Measurements from ENCODE around the gene BSPH1. TPM values are rescaled to one million over a fixed set of nuclear protein-coding genes. Genes with fewer than 3 reads are reported as not detected.
"Not testable (repeated sequence)": the region's sequence is repeated elsewhere in the genome, so short reads cannot be mapped to it uniquely, and the experiment has no call there.

The BSPH1 gene
- total RNA-seq, 4 donors from 2014 or later: not detected

DNA sequence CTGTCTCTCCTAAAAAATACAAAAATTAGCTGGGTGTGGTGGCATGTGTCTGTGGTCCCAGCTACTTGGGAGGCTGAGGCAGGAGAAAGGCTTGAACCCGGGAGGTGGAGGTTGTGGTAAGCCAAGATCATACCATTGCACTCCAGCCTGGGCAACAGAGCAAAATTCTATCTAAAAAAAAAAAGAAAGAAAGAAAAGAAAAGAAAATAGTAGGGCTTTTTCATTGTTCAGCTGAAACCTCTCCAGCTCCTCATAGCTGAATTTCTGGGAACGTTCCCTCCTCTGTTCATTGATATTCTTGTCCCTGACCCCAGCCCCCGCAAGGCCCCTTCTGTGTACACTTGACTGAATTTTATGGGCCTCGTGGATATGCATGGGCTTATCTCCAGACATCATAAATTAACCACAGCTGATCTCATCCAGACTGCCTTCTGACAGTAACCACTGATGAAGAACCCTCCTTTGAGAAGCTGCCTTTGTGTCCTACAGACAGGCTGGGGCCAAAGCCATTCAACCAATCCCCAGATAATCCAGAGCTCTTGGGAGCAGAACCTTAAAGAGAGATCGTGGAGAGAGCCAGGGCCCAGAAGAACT is 2.3 kb upstream of the BSPH1 start, which contains the start of gene ELSPBP1:
Gene ELSPBP1, plus strand, starts transcription at position 424 of the 594 bp plus-strand sequence. CDS start 14,036 bp downstream, outside the sequence.
- Histone ChIP-seq H3K36me3 (no peaks in the 10 kb centered on the region), H3K27me3 (peaks cover 0 to 3% of the 10 kb centered on the region in 2 donors), H3K4me1 (no peaks in the 10 kb centered on the region), H3K9me3 (no peaks in the 10 kb centered on the region), H3K27ac (no peak within 1 kb of the TSS), H3K4me3 (no peak within 1 kb of the TSS)
- TF ChIP-seq POLR2A (IDR thresholded peaks at IDR 0.05) (no peak), EP300 (IDR thresholded peaks at IDR 0.05) (no peak)
- TF ChIP-seq, protein P1, sequence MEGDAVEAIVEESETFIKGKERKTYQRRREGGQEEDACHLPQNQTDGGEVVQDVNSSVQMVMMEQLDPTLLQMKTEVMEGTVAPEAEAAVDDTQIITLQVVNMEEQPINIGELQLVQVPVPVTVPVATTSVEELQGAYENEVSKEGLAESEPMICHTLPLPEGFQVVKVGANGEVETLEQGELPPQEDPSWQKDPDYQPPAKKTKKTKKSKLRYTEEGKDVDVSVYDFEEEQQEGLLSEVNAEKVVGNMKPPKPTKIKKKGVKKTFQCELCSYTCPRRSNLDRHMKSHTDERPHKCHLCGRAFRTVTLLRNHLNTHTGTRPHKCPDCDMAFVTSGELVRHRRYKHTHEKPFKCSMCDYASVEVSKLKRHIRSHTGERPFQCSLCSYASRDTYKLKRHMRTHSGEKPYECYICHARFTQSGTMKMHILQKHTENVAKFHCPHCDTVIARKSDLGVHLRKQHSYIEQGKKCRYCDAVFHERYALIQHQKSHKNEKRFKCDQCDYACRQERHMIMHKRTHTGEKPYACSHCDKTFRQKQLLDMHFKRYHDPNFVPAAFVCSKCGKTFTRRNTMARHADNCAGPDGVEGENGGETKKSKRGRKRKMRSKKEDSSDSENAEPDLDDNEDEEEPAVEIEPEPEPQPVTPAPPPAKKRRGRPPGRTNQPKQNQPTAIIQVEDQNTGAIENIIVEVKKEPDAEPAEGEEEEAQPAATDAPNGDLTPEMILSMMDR (IDR thresholded peaks at IDR 0.05): no peak
- DNase-seq (ENCODE audit: low spot score in 2 of 2): no peak
- 15 to 23% methylated on average over 5 of the region's 5 CpGs for WGBS, 2 donors

DNA sequence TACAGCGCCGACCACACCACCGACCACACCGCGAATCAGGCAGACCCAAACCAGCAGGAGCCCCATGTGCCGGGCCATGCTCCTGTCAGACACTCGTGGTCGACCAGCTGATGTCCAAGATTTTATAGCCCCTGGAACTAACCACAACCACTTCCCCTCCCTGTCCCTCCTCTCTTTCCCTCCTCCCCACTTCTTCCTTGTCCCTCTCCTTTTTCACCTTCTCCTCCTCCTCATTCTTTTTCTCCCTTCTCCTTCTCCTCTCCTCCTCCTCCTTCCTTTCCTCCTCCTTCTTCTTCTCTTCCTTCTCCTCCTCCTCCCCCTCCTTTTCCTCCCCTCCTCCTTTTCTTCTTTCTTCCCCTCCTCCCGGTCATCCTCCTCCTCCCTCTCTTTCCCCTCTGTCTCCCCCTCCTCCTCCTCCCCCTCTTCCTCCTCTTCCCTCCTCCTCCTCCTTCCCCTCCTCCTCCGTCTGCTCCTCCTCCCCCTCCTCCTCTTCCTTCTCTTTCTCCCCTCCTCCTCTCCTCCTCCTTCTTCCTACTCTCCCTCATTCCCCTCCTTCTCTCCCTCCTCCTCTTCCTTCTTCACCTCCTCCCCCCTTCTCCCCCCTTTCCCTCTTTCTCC is 670 bp downstream of the BSPH1 start:
- Histone ChIP-seq H3K36me3 (no peaks in the 10 kb centered on the region), H3K27me3 (peaks cover 0 to 3% of the 10 kb centered on the region in 2 donors), H3K4me1 (no peaks in the 10 kb centered on the region), H3K4me3 (no peak overlapping the region), H3K9me3 (no peaks in the 10 kb centered on the region), H3K27ac (no peak overlapping the region)
- WGBS, 2 donors: 45 to 47% methylated on average over 10 of the region's 10 CpGs
- no peak for TF ChIP-seq EP300 (IDR thresholded peaks at IDR 0.05)
- TF ChIP-seq POLR2A (IDR thresholded peaks at IDR 0.05): no peak
- TF ChIP-seq, protein P1 (IDR thresholded peaks at IDR 0.05): no peak
- no peak for DNase-seq (ENCODE audit: low spot score in 2 of 2)

GRCh38 chr19:47973529-47973928 is 18.4 kb downstream of the BSPH1 start:
- Histone ChIP-seq H3K27me3 (peaks cover 0 to 4% of the 10 kb centered on the region in 2 donors), H3K9me3 (peaks cover 0 to 11% (median 0%) of the 10 kb centered on the region in 4 donors), H3K4me1 (no peaks in the 10 kb centered on the region), H3K4me3 (no peak overlapping the region), H3K27ac (no peak overlapping the region), H3K36me3 (no peaks in the 10 kb centered on the region)
- TF ChIP-seq EP300 (IDR thresholded peaks at IDR 0.05) (no peak), POLR2A (IDR thresholded peaks at IDR 0.05) (no peak)
- TF ChIP-seq, protein P1 (IDR thresholded peaks at IDR 0.05): no peak
- no peak for DNase-seq (ENCODE audit: low spot score in 2 of 2)
- 88 to 89% methylated on average over 6 of the region's 6 CpGs for WGBS, 2 donors

DNA sequence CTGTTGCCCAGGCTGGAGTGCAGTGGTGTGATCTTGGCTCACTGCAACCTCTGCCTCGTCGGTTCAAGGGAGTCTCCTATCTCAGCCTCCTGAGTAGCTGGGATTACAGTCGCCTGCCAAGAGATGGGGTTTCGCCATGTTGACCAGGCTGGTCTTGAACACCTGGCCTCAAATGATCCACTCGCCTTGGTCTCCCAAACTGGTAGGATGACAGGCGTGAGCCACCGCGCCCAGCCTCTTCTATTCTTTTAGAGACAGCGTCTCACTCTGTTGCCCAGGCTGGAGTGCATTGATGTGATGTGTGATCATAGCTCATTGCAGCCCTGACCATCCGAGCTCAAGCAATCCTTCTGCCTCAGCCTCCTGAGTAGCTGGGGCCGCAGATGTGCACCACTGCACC is 36.0 kb downstream of the BSPH1 start:
- not testable (repeated sequence) for H3K36me3 ChIP-seq; H3K9me3 ChIP-seq; H3K4me1 ChIP-seq; H3K27ac ChIP-seq; DNase-seq (ENCODE audit: low spot score in 2 of 2); H3K4me3 ChIP-seq; H3K27me3 ChIP-seq
- WGBS, 2 donors: 88 to 96% methylated on average over 7 to 8 of the region's 11 CpGs

DNA sequence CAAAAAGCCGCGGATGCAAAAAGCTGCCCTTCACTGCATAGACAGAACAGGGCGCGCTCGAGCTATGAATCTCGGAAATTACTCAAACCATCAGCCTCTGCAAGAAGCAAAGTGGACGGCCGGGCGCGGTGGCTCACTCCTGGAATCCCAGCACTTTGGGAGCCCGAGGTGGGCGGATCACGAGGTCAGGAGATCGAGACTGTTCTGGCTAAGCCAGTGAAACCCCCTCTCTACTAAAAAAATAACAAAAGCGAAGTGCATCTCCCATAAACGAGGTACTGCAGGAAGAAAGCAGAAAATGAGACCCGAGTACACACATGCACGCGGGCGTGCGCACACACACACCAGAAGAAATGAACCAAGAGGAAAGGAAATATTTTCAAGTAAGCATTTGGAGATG is 39.8 kb downstream of the BSPH1 start:
- H3K9me3 ChIP-seq; H3K27me3 ChIP-seq; H3K27ac ChIP-seq; H3K4me1 ChIP-seq; H3K36me3 ChIP-seq; DNase-seq (ENCODE audit: low spot score in 2 of 2); H3K4me3 ChIP-seq: not testable (repeated sequence)
- WGBS, 2 donors: 50% methylated on average over 15 of the region's 21 CpGs; no CpG with 5 or more reads in 1 of the 2 donors

- not testable (repeated sequence) for H3K9me3 ChIP-seq; H3K27ac ChIP-seq; H3K27me3 ChIP-seq; DNase-seq (ENCODE audit: low spot score in 2 of 2); H3K4me3 ChIP-seq; H3K36me3 ChIP-seq; H3K4me1 ChIP-seq
- 84 to 86% methylated on average over 23 of the region's 24 CpGs for WGBS, 2 donors
- TF ChIP-seq, protein P1 (IDR thresholded peaks at IDR 0.05): peak in 1 of 5 experiments; percentile 20
Observed at GRCh38 chr19:47949852-47950521, 42.0 kb downstream of the BSPH1 start.

GRCh38 chr19:47928581-47928980 is 63.4 kb downstream of the BSPH1 start:
- DNase-seq (ENCODE audit: low spot score in 2 of 2); H3K4me3 ChIP-seq; H3K9me3 ChIP-seq; H3K27ac ChIP-seq; H3K4me1 ChIP-seq; H3K27me3 ChIP-seq; H3K36me3 ChIP-seq: not testable (repeated sequence)
- WGBS, 2 donors: no CpG with 5 or more reads among the region's 20 CpGs
